Fibroblast of lung (primary cell): ENCODE data around the gene HIRA. TPM values are rescaled to one million over a fixed set of nuclear protein-coding genes. Genes with fewer than 3 reads are reported as not detected.

Experiments used
- DNase-seq, 2 donors: peaks; one replicate each; pipeline versions ENCODE4 v3.0.0 to v3.0.0-alpha.2; 2010; ENCODE audit warnings: low read depth in 2 of 2
- H2AFZ ChIP-seq: 2 replicates; pipeline ENCODE4 v1.5.1; 2012; ENCODE audit warnings: low read length, control low read depth, inconsistent platforms
- H3K27ac ChIP-seq: 2 replicates; pipeline ENCODE4 v1.5.1; 2011; ENCODE audit warnings: low read length, control low read depth; ENCODE audit not compliant: insufficient read depth
- H3K27me3 ChIP-seq: 2 replicates; pipeline ENCODE4 v1.5.1; 2011; ENCODE audit warnings: mild to moderate bottlenecking, low read length; ENCODE audit not compliant: control insufficient read depth, insufficient read depth
- H3K36me3 ChIP-seq: 2 replicates; pipeline ENCODE4 v1.5.1; 2011; ENCODE audit warnings: low read length; ENCODE audit not compliant: control insufficient read depth, insufficient read depth
- H3K4me1 ChIP-seq: 2 replicates; pipeline ENCODE4 v1.5.1; 2011; ENCODE audit warnings: low read length; ENCODE audit not compliant: control insufficient read depth, insufficient read depth; ENCODE audit errors: extremely low read depth
- H3K4me2 ChIP-seq: 2 replicates; pipeline ENCODE4 v1.5.1; 2011; ENCODE audit warnings: low read length, control low read depth; ENCODE audit not compliant: insufficient read depth; ENCODE audit errors: extremely low read depth
- H3K4me3 ChIP-seq, 4 experiments: fragments of 200-600 bp in 1 of 4; sonication (generic) in 1 of 4; replicated peaks in 1 of 4; 2 replicates each; pipeline ENCODE4 v1.5.1; 2011 to 2016; ENCODE audit warnings: low read length in 4 of 4, low read depth in 3 of 4, mild to moderate bottlenecking in 3 of 4, control low read depth in 2 of 4, inconsistent platforms in 1 of 4, mixed read lengths in 1 of 4; ENCODE audit not compliant: insufficient read depth in 1 of 4; ENCODE audit errors: control extremely low read depth in 1 of 4
- H3K79me2 ChIP-seq: 2 replicates; pipeline ENCODE4 v1.5.1; 2012; ENCODE audit warnings: mild to moderate bottlenecking, low read length, inconsistent platforms; ENCODE audit not compliant: control insufficient read depth, insufficient read depth
- H3K9ac ChIP-seq: 2 replicates; pipeline ENCODE4 v1.5.1; 2011; ENCODE audit warnings: mild to moderate bottlenecking, low read length, control low read depth; ENCODE audit not compliant: insufficient read depth
- H3K9me3 ChIP-seq: 2 replicates; pipeline ENCODE4 v1.5.1; 2012; ENCODE audit warnings: low read depth, low read length; ENCODE audit not compliant: control insufficient read depth, insufficient read depth
- H4K20me1 ChIP-seq: 2 replicates; pipeline ENCODE4 v1.5.1; 2011; ENCODE audit warnings: low read length; ENCODE audit not compliant: control insufficient read depth, insufficient read depth; ENCODE audit errors: extremely low read depth
- CTCF ChIP-seq, 2 donors: IDR thresholded peaks in 1 of 2; conservative IDR thresholded peaks in 1 of 2; 1 replicate in 1 of 2; 2 replicates in 1 of 2; pipeline ENCODE4 v1.5.1; 2011 to 2012; ENCODE audit warnings: low read length in 2 of 2, control low read depth in 1 of 2, inconsistent platforms in 1 of 2, low read depth in 1 of 2, mild to moderate bottlenecking in 1 of 2
- EZH2 ChIP-seq: IDR thresholded peaks from 2 replicates; pipeline ENCODE4 v1.5.1; 2012; ENCODE audit warnings: low read length, control low read depth, mild to moderate bottlenecking; ENCODE audit errors: missing control alignments
- polyA plus RNA-seq, 2 donors: library from polyadenylated mRNA; depleted of rRNA in 1 of 2; stranded (reverse) in 1 of 2; unstranded in 1 of 2; fragments of >200 nt; gene quantifications; 2 replicates each; pipeline ENCODE4 v1.2.1, GENCODE V29; 2011 to 2012; ENCODE audit warnings: missing spikeins in 1 of 2
- total RNA-seq: library from RNA; depleted of rRNA; stranded (reverse); fragments of >200 nt; gene quantifications from 2 replicates; pipeline ENCODE4 v1.2.1, GENCODE V29; 2014

HIRA gene
- total and polyA plus RNA-seq, 2 donors (not counting 1 experiment from before 2014, with no cell fraction given) = 19.2 to 20.5 TPM

- H3K9ac ChIP-seq = no peak overlapping the region
- no peak overlapping the region for H3K4me3 ChIP-seq
- no peak overlapping the region for H3K27ac ChIP-seq
- TF ChIP-seq EZH2 = no peak
- TF ChIP-seq CTCF (conservative IDR thresholded peaks at IDR 0.05 in 1 of 2, IDR thresholded peaks at IDR 0.05 in 1 of 2; ENCODE audit: low read depth in 1 of 2, low read length in 2 of 2) = no peak
- H3K79me2 ChIP-seq = peaks cover 19% of the 10 kb centered on the region
- no peaks in the 10 kb centered on the region for H3K27me3 ChIP-seq
- H4K20me1 ChIP-seq = peaks cover under 1% of the 10 kb centered on the region
- no peak overlapping the region for H3K4me2 ChIP-seq
- DNase-seq = no peak
- peaks cover 5% of the 10 kb centered on the region for H3K4me1 ChIP-seq
- H2AFZ ChIP-seq = no peak overlapping the region
- no peaks in the 10 kb centered on the region for H3K9me3 ChIP-seq
- H3K36me3 ChIP-seq = peaks cover 9% of the 10 kb centered on the region
Measured at GRCh38 chr22:19434401-19434800, 2.9 kb upstream of the HIRA start.

GRCh38 chr22:19432133-19432851 lies 759 bp upstream of the HIRA start, which contains the start of gene MRPL40:
TSS of gene MRPL40 (plus strand) at chr22:19432545. CDS start at chr22:19432555, 10 bp downstream.
- H3K9me3 ChIP-seq = no peaks in the 10 kb centered on the region
- peaks cover 5% of the 10 kb centered on the region for H3K4me1 ChIP-seq
- H2AFZ ChIP-seq = peak within 1 kb of the TSS; percentile 98
- H3K4me3 ChIP-seq = peak within 1 kb of the TSS; percentile 91 to 99 (median 96)
- peak within 1 kb of the TSS; percentile 99 for H3K27ac ChIP-seq
- H3K27me3 ChIP-seq = no peaks in the 10 kb centered on the region
- H3K4me2 ChIP-seq = peak within 1 kb of the TSS; percentile 99
- peaks cover 38% of the 10 kb centered on the region for H3K79me2 ChIP-seq
- H3K36me3 ChIP-seq = peaks cover 9% of the 10 kb centered on the region
- peak; percentile 95 for DNase-seq
- TF ChIP-seq EZH2 (no peak), CTCF (conservative IDR thresholded peaks at IDR 0.05 in 1 of 2, IDR thresholded peaks at IDR 0.05 in 1 of 2; ENCODE audit: low read depth in 1 of 2, low read length in 2 of 2) (no peak)
- H4K20me1 ChIP-seq = peaks cover 1% of the 10 kb centered on the region
- H3K9ac ChIP-seq = peak within 1 kb of the TSS; percentile 99

GRCh38 chr22:19430890-19431541 lies 517 bp downstream of the HIRA start:
- Histone ChIP-seq H4K20me1 (peaks cover 1% of the 10 kb centered on the region), H3K27ac (peak overlapping the region; percentile 89), H3K27me3 (no peaks in the 10 kb centered on the region), H3K4me3 (peak overlapping the region; percentile 84 to 91 (median 88)), H3K9me3 (no peaks in the 10 kb centered on the region), H3K9ac (peak overlapping the region; percentile 84), H3K4me2 (peak overlapping the region; percentile 100), H3K79me2 (peaks cover 51% of the 10 kb centered on the region), H2AFZ (no peak overlapping the region), H3K36me3 (peaks cover 7% of the 10 kb centered on the region), H3K4me1 (peaks cover 5% of the 10 kb centered on the region)
- TF ChIP-seq EZH2 (no peak), CTCF (conservative IDR thresholded peaks at IDR 0.05 in 1 of 2, IDR thresholded peaks at IDR 0.05 in 1 of 2; ENCODE audit: low read depth in 1 of 2, low read length in 2 of 2) (peak; percentile 9 to 22)
- DNase-seq = peak; percentile 36 to 37
